GM19193 (cell line): Measurements from ENCODE around the gene CRYGN.

Experiments used
- POLR2A ChIP-seq: IDR thresholded peaks from 4 replicates; pipeline ENCODE4 v1.6.1; 2011; ENCODE audit not compliant: insufficient read depth, insufficient read length; ENCODE audit errors: extremely low read depth

The CRYGN gene

GRCh38 chr7:151389768-151390597 is 50.0 kb downstream of the CRYGN start:
- TF ChIP-seq POLR2A = no peak

DNA sequence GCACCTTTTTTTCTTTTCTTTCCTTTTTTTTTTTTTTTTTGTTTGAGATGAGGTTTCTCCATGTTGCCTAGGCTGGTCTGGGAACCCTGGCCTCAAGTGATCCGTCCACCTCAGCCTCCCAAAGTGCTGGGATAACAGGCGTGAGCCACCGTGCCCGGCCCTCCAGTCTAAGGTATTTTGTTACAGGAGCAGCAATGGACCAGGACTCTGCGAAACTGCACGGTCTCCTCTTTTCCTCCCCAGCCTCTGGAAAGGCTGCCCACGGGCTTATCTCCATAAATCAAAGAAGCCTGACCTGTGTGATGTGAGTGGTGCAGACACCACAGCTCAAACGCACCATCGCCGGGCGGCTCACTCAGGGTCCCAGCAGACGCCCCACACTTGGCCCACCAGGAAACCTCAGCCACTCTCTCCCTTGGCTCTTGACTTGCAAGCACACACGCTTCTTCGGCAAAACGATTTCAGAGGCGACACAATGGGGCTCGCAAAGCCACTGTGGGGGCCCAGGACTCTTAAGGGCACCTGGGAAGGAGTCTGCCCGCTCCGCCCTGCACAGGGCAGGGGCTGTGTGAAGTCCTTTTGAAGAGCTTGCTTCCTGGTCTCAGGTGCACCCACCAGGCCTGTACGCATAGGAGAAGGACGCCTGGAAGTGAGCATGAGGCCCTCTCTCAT is 50.7 kb downstream of the CRYGN start:
- no peak for TF ChIP-seq POLR2A

- no peak for TF ChIP-seq POLR2A
Measured at GRCh38 chr7:151388430-151388829, 51.5 kb downstream of the CRYGN start.

DNA sequence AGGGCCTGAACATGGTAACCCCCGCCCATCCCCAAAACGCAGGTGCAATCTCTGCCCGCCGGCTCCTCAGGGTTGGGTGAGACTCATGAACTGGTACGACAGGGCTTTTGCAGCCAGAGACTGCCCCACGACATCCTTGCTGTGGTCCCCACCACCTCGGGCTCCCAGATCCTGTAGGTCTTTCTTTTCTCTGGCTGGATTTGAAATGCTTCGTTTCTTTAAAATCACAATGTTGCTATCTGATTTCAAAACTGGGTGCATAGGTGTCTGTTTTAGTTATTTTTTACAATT is 52.0 kb downstream of the CRYGN start:
- TF ChIP-seq POLR2A = no peak

GRCh38 chr7:151387161-151388006 is 52.6 kb downstream of the CRYGN start:
- no peak for TF ChIP-seq POLR2A

- no peak for TF ChIP-seq POLR2A
Measured at GRCh38 chr7:151386301-151387160, 53.4 kb downstream of the CRYGN start.

DNA sequence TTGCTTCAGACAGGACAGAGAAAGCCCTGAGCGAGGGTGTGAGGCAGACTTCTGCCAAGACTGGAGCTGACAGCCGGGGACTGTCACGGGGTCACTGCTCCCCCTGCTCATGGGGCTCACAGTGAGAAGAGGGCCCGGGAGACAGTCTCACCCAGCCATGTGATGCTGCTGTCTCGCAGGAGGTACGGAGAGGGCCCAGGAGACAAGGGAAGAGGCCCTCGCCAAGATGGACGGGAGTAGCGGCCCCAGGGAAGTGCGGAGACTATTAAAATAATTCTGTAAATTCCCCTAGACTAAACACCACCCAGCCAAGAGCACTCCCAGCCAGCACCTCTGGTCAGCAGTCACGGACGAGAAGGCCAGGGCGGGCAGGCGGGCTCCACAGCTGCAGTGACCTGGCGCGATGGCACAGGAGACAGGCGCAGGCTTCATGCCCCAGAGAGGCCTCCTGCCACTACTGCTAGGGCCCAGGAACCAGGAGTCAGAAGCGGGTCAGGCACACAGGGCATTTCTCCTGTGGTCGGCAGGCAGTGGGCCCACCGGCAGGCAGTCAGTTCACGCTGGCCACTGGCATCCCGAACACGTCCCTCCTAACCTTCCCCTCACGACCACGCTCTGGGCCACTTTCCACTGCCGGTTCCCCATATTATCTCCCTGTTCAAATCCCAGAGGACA is 54.2 kb downstream of the CRYGN start:
- no peak for TF ChIP-seq POLR2A

GRCh38 chr7:151384776-151385625 is 54.9 kb downstream of the CRYGN start:
- no peak for TF ChIP-seq POLR2A

GRCh38 chr7:151384352-151384697 is 55.6 kb downstream of the CRYGN start:
- TF ChIP-seq POLR2A = no peak

DNA sequence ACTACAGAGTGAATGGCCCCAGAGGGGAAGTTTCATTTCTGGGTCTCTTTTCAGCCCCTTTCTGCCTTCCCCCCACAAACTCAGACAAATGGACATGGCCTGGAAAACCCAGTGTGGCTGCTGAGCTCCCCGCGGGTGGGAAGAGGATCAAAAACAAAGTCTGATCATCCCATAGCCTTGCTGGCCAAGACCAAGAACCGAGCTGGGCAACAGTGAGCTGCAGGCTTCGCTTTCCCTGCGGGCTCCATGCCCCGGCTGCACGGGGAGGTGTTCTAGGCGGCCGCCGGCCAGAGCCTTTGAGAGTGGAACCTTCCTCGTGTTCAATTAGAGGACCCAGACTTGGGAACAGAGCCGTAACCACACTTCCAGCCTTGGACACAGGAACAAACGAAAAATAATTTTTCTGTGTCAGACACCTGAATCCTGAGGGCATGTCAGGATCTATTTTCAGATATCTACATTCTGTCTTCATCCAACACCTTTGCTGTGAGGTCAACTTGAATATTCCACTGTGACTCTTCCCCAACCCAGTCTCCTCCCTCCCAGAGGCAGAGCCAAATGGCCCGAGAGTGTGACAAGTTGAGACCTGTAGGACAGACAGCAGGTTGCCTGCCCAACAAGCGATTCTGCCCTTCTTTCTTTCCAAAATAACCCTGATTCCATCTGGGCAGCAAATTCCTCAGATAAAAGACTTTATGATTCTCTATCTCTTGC is 56.1 kb downstream of the CRYGN start:
- no peak for TF ChIP-seq POLR2A

- TF ChIP-seq POLR2A = no peak
Measured at GRCh38 chr7:151382079-151382885, 57.7 kb downstream of the CRYGN start.
